Measurements from ENCODE around the gene DHX29.
"Not testable (repeated sequence)": the region's sequence is repeated elsewhere in the genome, so short reads cannot be mapped to it uniquely, and the experiment has no call there.

DHX29 gene, protein sequence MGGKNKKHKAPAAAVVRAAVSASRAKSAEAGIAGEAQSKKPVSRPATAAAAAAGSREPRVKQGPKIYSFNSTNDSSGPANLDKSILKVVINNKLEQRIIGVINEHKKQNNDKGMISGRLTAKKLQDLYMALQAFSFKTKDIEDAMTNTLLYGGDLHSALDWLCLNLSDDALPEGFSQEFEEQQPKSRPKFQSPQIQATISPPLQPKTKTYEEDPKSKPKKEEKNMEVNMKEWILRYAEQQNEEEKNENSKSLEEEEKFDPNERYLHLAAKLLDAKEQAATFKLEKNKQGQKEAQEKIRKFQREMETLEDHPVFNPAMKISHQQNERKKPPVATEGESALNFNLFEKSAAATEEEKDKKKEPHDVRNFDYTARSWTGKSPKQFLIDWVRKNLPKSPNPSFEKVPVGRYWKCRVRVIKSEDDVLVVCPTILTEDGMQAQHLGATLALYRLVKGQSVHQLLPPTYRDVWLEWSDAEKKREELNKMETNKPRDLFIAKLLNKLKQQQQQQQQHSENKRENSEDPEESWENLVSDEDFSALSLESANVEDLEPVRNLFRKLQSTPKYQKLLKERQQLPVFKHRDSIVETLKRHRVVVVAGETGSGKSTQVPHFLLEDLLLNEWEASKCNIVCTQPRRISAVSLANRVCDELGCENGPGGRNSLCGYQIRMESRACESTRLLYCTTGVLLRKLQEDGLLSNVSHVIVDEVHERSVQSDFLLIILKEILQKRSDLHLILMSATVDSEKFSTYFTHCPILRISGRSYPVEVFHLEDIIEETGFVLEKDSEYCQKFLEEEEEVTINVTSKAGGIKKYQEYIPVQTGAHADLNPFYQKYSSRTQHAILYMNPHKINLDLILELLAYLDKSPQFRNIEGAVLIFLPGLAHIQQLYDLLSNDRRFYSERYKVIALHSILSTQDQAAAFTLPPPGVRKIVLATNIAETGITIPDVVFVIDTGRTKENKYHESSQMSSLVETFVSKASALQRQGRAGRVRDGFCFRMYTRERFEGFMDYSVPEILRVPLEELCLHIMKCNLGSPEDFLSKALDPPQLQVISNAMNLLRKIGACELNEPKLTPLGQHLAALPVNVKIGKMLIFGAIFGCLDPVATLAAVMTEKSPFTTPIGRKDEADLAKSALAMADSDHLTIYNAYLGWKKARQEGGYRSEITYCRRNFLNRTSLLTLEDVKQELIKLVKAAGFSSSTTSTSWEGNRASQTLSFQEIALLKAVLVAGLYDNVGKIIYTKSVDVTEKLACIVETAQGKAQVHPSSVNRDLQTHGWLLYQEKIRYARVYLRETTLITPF (N-terminal part only)
- total RNA-seq: 37.4 to 56.2 reads per million in 2 donors

DNA sequence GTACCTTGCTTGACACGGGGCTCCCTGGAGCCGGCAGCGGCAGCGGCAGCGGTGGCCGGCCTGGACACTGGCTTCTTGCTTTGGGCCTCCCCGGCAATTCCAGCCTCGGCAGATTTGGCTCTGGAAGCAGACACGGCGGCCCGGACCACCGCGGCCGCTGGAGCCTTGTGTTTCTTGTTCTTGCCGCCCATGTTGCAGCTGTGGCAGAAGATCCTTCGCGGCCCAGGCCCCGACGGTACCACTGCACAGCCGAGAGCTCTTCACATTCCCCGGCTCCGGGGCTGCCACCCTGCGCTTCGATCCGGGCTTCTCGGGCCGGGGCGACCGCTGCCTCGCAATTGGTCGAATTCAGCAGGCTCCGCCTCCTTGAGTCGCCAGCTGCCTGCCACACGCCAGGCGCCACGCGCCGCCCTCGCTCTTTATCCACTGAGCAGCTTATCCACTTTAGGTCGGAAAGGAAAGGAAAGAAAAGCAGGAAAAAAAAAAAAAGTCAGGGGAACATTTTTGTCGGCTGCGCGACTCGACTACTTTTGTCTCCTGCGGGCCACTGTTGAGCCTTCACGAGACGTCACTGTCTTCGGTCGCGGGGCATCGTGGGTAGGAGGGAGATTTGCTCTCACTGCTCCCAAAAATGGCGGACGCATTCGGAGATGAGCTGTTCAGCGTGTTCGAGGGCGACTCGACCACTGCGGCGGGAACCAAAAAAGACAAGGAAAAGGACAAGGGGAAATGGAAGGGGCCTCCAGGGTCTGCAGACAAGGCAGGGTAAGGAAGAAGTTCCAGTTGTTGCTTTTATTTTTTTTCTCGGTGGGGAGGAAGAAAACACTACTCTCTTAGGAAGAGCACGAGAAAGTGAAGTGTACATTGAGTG lies at the start of gene DHX29, which contains the start of gene MTREX:
TSS of gene DHX29 (minus strand) at position 312 of the 871 bp plus-strand sequence. CDS start at position 191, 121 bp downstream.
TSS of gene MTREX (plus strand) at position 607 of the 871 bp plus-strand sequence. CDS start at position 632, 25 bp downstream.
- DNase-seq: peak; percentile 79 to 94 (median 83)

DNA sequence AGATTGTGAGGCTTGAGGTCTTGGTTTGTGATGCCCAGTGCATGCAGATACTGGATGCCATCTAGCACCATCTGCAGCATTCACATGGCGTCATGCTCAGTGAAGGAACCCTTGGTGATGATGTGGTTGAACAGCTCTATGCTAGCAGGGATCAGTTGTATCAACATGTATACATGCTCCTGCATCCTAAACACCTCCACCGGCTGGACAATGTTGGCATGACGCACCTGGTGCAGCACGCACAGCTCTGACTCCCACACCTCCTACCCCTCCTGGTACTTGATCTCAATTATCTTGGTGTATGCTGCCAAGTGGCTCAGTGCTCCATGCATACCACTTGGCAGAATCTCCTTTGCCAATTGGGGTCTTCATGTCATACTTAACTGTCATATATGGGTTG lies 49.4 kb upstream of the DHX29 start:
- no peak for DNase-seq

DNA sequence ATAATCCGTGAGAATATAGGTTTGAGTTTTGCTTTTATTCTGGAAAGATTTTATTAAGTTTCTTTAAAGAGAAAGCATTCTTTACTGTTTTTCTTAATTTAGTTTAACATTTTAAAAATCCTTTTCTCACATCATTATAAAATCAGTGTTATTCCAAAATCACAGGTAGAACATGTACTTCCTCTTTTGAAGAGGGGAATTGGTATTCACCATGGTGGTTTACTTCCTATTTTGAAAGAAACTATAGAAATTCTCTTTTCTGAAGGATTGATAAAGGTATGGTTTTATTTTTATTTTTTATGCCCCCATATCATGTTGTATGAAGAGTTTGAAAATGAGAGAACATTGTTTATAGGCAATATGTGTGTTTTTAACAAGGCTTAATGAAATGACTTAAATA lies 43.3 kb upstream of the DHX29 start:
- no peak for DNase-seq

DNA sequence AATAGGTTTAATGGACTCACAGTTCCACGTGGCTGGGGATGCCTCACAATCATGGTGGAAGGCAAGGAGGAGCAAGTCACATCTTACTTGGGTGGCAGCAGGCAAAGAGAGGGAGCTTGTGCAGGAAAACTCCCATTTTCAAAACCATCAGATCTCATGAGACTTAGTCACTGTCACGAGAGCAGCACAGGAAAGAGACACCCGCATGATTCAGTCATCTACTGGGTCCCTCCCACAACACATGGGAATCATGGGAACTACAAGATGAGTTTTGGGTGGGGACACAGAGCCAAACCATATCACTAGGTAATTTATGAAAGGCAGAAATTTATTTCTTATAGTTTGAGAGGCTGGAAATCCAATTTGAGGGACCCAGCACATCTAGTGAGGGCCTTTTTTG lies 40.3 kb upstream of the DHX29 start:
- DNase-seq: no peak

DNA sequence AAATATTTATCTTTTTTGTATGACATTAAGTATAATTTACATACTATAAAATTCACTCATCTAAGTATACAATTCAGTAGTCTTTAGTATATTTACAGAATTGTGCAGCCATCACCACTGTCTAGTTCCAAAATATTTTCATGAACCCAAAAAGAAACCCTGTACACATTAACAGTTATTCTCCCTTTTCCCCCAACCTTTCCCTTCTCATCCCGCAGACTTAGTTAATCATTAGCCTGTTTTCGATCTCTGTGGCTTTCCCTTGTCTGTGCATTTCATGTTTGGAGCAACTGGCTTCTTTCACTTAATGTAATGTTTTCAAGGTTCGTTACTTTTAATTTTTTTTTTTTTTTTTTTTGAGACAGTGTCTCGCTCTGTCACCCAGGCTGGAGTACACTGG lies 37.8 kb upstream of the DHX29 start:
- DNase-seq: no peak

DNA sequence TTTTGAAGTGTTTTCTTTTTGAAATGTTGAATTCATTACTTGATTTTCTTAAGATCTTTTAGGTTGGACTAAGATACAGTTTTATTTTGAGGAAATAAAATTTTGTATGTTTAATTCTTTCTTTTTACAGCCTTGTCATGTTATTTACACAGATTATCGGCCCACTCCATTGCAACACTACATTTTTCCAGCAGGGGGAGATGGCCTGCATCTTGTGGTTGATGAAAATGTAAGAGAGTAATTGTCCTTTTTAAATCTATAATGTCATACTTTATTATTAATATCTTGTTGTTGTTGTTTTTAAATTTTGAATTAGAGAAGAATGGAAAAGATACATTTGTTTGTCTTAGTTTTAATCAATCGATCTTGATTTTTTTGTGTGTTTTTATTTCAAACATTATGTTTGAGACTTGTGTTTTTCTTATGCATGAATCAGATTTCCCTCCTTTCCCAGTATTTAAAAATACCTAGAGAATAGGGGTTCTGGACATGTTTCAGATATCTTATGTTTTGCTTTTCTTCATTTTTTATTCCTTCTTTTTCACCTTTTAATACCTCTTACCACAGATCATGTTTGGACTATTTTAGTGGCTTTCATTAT lies 37.0 kb upstream of the DHX29 start:
- peak in 4 of 5 experiments; percentile 6 to 64 (median 44) for DNase-seq

DNA sequence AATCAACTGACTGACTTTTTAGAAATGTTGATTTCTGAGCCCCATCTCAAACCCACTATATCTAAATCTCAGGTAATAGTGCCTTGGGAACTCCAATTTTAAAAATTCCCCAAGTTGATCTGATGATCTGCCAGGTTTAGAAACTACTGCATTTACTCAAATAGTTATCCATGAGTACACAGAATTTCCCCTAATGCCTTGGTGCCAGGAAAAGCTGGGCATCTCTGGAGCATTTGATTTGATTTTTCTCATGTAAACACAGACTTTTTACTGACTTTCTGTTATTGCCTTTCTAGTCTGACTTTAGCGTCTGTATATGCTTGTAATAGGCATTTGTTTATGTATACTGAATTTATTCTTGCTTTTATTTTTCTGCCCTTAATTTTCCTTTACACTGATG lies 36.1 kb upstream of the DHX29 start:
- no peak for DNase-seq

DNA sequence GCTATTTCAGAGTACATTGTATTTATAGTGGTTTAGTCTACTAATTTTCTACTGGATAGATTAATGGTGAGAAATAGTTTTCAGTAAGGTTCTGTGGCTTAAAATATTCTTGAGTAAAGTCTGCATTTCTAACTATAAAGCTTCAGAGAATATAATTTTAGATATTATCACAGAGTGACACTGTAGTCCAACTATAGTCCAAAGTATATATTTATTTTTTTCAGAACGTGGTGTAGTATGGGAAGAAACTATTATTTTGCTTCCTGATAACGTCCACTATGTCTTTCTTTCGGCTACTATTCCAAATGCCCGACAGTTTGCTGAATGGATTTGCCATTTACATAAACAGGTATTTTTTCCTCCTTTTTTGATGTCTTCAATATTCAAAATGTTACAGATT lies 35.6 kb upstream of the DHX29 start:
- DNase-seq: no peak

DNA sequence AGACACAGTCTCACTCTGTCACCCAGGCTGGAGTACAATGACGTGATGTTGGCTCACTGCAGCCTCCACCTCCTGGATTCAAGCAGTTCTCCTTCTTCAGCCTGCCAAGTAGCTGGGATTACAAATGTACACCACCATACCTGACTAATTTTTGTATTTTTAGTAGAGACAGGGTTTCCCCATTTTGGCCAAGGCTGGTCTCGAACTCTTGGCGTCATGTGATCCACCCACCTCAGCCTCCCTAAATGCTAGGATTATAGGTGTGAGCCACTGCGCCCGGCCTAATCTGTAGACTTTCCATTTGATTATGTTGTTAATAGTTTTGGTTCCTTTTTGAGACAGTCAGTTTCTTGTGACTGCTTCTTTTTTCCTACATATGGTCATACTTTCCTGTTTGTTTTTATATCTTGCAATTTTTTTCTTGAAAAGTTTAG lies 31.3 kb upstream of the DHX29 start:
- peak in 2 of 5 experiments; percentile 35 to 45 for DNase-seq

DNA sequence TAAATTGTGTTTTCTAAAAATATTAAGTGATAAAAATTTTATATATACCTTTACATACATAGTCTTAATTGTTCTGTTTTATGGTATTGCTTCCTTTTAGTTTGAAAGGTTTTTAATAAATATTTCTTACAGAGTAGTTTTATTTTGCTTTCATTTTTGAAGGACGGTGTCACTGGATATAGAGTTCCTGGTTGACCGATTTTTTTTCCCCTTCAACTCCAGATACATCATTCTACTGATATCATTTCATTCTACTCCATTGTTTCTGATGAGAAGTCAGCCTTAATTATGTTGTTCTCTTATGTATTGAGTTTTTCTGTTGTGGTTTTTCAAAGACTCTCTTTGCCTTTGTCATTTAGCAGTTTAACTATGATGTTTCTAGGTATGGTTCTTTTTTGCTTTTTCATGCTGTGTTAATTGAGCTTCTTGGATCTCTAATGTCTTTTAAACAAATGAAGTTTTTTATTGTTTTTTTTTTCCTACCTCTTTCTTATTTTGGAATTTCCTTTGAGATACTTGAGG lies 30.7 kb upstream of the DHX29 start:
- peak in 1 of 5 experiments; percentile 32 for DNase-seq

DNA sequence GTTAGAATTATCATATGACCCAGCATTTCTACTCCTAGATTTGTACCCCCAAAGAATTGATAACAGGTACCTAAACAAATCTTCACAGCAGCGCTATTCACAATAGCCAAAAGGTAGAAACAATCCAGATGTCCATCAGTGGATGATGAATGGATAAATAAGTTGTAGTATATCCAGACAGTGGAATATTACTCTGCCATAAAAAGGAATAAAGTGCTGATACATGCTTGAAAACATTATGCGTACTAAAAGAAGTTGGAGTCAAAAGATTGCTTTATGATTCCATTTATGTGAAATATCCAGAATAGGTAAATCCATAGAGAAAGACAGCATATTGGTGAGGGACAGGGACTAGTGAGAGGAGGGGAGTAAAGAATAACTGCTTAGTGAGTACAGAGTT lies 26.3 kb upstream of the DHX29 start:
- DNase-seq: no peak

DNA sequence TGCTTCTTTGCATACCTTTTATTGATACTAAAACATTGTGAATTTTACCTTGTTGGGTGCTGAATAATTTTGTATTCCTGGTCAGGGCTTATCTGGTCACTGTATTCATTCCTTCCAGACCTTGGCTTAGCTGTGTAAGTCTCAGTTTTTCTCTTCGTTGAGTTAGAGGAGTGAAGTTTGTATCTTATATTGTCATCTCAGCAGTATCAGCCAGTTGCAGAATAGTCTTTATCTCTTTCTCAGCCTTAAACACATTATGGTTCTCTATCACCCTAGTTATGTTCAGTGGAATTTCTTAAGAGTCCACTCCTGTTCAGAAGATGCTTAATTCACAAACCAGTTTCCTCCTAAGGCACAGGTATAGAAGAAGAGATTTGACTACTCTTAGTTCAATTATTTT lies 25.5 kb upstream of the DHX29 start:
- DNase-seq: no peak

DNA sequence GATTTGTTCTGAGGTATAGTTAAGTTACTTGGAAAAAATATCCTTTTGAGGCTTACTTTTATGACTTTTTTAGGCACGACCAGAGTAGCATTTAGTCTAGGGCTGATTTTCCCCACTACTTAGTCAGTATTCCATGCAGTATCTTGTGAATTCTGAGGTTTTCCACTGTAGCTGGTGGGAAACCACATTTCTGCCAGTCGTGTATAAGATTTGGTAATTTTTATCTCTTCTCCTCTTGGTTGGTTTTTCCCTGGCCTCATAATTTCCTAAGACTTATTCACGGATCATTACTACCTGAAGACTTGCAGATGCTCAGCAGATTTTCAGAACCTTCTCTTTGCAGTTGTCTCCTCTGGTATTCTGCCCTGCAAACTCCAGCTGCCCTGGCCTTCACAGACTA lies 23.8 kb upstream of the DHX29 start:
- no peak for DNase-seq

DNA sequence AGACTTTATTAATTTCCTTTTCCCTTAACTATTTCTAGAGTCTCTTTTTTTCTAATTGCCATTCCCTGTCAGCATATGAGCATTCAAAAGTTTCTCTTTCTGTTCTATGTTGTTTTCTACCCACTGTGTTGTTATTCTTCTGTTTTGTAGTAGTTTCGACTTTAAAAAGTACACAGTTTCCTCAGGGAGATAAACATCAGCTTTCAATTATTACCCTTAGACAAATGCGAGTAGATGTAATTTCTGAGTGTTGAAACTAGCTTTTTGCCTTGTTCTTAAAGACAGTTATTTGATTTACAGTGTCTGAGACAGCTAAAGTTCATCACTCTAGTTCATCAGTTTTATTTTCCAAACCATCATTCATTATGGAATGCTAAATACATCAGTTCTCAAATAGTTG lies 19.8 kb upstream of the DHX29 start:
- DNase-seq: peak in 1 of 5 experiments; percentile 62

DNA sequence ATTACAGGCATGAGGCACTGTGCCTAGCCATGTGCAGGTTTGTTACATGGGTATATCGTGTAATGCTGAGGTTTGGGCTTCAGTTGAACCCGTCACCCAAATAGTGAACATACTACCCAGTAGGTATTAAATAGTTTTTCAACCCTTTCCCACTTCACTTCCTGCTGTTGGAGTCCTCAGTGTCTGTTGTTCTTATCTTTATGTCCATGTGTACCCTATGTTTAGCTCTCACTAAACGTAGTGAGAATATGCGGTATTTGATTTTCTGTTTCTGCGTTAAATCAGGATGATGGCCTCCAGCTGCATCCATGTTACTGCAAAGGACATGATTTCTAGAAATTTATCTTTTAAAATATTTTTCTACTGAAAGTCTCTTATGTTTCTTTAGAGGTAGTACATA lies 18.1 kb upstream of the DHX29 start:
- DNase-seq: no peak

DNA sequence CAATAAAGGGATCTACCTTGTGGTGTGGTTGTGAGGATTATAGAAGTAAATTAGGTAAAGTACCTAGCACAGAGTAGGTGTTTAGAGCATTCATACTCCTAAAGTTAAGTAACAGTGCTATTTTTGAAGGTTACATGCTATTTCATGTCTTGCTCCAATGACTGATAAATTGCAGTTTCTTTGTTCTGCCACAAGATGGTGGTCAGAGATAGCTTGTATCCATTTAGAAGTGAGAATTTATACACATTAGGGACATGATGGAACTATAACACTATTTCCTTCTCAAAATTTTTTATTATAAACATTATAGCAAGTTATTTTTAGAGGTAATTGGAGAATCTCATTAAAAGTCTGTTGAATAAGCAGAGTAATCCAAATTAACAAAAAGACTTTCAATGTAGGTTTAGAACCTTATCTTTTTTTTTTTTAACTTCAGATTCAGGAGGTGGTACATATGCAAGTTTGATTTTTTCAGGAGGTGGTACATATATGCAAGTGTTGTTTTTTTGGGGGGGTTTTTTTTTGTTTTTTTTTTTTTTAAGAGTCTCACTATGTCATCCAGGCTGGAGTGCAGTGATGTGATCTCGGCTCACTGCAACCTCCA lies 17.4 kb upstream of the DHX29 start:
- DNase-seq: peak in 1 of 5 experiments; percentile 75

DNA sequence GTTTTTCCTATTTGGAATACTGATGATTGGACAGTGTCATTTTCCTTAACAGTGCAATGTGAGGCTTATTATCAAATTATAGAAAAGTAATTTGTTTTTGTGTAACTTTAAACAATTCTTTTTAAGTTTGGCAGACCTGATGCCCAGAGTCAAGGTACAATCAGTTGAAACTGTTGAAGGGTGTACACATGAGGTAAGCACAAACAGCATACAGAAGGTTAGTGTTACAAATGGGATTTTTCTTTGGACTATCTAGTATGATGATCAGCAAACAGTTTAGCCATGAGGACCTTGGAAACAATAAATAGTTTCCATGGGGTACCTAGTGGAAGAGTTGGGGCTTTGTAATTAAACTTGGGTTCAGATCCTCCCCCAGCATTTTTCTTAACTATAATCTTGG lies 16.5 kb upstream of the DHX29 start:
- no peak for DNase-seq

DNA sequence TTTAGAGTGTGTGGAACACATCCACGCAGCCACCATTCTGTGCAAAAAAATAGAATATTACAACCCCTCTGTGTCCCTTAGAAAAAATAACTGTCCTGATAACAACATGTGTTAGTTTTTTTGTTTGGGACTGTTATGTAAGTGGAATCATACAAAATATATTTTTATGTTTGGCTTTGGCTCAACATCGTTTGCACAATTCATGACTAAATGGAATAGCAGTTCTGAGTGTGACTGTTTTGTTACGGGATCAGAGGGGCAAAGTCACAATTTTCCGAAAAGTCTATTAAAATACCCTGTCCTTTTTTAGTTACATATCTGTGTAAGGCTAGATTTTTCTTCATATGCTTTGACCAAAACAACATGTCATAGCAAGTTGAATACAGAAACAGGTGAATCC lies 13.1 kb upstream of the DHX29 start:
- no peak for DNase-seq

DNA sequence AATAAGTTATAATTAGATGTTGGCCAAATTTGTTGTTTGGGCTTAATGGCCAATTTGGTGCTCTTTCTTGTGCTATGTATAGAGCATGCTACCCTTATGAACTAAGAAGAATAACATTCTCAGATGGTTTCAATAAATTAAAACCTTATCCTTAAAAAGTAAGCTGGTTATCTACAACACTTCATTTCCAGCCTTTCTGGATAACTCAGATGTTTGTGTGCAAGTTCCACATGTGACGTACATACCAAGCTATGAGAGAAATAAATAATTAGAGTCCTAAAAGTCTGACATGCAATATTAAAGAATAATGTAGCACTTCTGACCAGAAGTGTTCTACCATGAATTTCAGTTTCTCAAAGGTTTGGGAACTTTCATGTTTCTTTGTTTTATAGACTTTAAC lies 12.0 kb upstream of the DHX29 start:
- no peak for DNase-seq

DNA sequence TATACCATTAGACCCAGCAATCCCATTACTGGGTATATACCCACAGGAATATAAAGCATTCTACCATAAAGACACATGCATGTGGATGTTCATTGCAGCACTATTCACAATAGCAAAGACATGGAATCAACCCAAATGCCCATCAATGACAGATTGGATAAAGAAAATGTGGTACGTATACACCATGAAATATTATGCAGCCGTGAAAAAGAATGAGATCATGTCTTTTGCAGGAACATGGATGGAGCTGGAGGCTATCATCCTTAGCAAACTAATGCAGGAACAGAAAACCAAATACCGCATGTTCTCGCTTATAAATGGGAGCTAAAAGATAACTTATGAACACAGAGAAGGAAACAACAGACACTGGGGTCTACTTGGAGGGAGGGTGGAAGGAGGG lies 10.7 kb upstream of the DHX29 start:
- not testable (repeated sequence) for DNase-seq

All from T-helper 2 cell (primary cell).